GM19397 (cell line): ENCODE data around the gene TROAP.
"Not testable (repeated sequence)": the region's sequence is repeated elsewhere in the genome, so short reads cannot be mapped to it uniquely, and the experiment has no call there.

Experiments used
- ATAC-seq: cut with Tn5 transposase; IDR thresholded peaks from one replicate; pipeline ENCODE4 v1.9.1; 2021; ENCODE audit warnings: mild to moderate bottlenecking, moderate library complexity; ENCODE audit not compliant: unreplicated experiment

The TROAP gene, protein sequence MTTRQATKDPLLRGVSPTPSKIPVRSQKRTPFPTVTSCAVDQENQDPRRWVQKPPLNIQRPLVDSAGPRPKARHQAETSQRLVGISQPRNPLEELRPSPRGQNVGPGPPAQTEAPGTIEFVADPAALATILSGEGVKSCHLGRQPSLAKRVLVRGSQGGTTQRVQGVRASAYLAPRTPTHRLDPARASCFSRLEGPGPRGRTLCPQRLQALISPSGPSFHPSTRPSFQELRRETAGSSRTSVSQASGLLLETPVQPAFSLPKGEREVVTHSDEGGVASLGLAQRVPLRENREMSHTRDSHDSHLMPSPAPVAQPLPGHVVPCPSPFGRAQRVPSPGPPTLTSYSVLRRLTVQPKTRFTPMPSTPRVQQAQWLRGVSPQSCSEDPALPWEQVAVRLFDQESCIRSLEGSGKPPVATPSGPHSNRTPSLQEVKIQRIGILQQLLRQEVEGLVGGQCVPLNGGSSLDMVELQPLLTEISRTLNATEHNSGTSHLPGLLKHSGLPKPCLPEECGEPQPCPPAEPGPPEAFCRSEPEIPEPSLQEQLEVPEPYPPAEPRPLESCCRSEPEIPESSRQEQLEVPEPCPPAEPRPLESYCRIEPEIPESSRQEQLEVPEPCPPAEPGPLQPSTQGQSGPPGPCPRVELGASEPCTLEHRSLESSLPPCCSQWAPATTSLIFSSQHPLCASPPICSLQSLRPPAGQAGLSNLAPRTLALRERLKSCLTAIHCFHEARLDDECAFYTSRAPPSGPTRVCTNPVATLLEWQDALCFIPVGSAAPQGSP

DNA sequence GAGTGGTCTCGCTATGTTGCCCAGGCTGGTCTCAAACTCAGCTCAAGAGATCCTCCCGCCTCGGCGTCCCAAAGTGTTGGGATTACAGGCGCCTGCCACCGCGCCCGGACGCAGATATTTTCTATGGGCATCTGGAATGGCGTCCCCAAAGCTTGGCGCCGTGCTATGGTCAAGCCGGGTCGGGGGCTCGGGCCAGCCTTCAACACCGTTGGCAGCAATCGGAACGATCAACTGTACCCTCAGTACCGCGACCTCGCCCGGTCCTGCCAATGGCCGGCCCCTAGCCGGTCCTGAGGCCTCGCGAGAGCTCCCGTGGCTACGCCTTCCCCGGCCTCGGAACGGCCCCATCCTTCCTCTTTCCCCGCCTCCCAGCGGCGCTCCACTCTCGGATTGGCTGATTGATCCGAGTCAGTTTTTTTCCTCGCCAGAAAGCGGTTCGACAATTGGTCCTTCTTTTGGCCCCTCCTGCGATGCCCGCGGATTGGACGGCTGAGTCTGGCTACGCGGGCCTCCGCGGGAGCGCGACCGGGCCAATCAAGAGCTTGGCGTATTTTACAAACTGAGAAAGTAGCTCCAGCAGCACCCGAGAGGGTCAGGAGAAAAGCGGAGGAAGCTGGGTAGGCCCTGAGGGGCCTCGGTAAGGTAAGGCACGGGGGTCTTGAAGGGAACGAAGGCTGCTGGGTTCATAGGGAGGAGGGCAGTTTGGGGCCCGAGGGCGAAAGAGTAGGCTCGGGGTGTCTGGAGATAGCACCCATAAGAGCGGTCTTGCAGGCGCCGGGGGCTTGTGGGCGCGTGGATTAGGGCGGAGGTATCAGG, at the start of gene TROAP:
TROAP (plus strand) TSS at position 548 of the 816 bp plus-strand sequence. CDS start 354 bp downstream, outside the sequence.
- ATAC-seq, result peak; percentile 99

DNA sequence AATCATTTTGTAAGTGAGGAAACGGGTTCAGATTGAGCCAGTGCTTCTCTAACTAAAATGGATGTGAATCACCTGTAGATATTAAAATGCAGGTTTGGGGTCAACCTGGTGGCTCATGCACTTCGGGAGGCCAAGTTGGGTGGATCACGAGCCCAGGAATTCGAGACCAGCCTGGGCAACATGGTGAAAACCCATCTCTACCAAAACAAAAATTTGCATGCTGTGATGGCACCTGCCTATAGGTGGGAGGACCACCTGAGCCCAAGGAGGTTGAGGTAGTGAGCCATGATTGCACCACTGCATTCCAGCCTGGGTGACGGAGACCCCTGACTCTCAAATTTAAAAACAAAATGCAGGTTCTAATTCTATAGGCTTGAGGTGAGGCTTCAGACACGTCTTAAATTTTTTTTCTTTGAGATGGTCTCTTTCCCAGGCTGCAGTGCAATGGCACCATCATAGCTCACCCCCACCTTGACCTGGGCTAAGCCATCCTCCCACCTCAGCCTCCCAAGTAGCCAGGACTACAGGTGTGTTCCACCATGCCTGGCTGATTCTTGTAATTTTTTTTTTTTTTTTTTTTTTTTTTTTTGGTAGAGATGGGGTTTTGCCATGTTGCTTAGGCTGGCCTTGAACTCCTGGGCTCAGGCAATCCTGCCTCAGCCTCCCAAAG, 49.2 kb upstream of the TROAP start:
- ATAC-seq, result no peak

DNA sequence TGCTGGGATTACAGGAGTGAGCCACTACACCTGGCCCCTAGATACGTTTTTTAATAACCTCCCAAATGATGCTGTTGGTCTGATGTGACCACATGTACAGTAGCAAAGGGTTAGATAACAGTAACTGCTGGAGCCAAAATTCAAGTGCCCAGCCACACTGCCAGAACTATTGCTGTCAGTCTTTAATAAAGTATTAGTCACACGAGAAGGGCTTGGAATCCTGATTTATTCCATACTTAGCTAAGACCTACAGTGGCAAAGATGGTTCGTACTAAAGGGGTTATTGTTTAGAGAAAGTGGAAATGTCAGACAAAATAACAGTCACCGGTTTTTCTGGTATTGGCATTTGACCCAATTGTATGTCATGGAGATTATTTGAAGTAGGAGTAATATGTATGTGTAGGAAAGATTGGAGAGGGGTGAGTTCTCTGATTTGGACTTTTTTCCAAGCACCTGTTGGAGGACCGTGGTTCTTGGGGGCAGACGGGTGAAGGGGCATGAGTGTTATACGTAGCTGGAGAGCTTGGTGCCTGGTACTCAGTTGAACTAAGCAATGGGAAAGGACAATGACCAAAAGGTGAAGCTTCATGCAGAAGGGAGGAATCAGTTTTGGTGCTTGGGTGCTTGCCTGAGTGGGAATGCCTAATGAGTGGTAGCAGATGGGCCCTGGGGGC, 48.5 kb upstream of the TROAP start:
- no peak for ATAC-seq

DNA sequence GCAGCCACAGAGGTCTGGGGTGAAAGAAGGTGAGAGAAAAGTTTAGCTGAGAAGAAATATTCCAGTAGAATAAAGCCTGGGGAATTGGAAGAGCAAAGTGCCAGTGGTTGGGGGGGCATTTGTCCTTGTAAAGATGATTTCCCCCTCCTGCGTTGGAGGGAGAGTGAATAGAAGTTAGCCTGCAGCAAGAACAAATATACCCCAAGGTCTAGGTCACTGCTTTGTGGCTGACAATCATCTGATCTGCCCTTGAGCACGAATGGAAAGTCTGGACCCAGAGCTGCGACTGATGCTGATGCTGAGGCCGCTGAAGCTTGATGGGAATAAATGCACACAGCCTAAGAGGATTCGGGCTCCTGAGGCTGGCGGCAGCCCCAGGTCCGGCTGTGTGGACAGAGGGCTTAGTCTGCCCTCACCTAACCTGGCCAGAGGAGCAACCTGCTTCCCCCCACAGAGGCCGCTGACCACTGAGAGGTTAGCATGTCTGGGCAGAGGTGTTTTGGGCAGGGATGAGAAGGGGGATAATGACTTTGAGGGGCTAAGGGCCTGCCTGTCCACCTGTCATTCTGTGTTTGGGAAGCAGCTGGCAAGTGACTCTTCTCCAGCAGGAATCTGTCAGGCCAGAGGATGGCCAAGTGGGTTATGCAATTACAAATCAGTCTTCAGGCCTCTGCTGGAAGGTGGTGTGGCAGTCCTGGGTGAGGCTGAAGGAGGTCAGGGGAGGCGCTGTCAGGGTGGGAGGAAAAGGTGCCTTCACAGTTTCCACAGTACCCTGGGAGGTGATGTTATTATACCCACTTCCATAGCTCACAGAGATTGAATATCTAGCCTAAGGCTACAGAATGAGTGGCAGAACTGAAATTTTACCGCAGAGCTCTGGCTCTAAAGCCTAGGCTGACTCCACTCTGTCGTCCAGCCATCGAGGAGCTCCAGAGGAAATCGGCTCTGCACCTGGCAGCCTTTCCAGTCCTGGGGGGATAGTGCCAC, 46.5 kb upstream of the TROAP start:
- no peak for ATAC-seq

DNA sequence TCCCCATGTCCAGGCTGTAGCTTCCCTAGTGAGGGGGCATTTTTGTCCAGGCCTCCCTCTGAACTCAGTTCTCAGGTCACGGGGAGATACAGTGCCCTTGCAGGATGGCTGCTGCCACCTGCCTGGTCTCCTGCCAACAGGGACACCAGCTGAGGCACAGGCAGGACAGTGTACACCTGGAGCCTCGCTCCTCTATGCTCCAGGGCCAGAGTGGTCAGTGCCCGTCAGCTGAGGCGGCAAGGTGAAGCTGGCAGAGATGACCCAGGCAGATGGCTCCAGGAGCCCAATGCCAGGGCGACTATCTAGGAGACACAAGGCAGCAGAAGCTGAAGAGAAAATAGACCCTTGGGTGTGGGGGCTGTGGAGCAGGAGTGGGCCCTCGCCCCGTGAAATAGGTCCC, 45.6 kb upstream of the TROAP start:
- no peak for ATAC-seq

DNA sequence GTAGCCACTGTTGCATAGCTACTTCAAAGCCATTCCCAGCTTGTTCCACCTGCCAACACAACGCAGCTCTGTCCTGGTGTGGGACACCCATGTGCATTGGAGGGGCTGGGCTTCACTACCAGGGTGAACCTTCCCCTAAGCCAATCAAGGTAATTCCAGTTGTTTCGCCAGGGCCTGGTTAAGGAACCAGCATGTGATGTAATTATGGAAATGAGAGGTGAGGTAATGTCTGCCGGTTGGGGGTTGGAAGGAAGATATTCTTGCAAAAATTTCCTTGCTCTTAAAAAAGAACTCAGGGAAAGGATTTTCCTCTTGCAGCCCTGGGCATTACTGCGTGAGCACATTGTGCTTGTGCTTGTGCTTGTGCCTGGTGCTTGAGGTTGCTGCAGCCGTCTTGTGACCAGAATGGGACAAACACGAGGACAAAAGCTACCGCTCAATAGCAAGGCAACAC, 43.3 kb upstream of the TROAP start:
- ATAC-seq, result no peak

DNA sequence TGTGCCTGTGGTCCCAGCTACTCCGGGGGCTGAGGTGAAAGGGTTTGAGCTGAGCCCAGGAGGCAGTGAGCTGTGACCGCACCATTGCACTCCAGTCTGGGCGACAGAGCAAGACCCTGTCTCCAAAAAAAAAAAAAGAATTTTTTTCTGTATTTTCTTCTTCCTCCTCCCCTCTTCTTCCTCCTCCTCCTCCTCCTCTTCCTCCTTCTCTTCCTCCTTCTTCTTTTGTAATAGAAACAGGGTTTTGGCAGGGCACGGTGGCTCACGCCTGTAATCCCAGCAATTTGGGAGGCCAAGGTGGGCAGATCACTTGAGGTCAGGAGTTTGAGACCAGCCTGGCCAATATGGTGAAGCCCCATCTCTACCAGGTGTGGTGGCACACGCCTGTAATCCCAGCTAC, 42.5 kb upstream of the TROAP start:
- ATAC-seq, result not testable (repeated sequence)

DNA sequence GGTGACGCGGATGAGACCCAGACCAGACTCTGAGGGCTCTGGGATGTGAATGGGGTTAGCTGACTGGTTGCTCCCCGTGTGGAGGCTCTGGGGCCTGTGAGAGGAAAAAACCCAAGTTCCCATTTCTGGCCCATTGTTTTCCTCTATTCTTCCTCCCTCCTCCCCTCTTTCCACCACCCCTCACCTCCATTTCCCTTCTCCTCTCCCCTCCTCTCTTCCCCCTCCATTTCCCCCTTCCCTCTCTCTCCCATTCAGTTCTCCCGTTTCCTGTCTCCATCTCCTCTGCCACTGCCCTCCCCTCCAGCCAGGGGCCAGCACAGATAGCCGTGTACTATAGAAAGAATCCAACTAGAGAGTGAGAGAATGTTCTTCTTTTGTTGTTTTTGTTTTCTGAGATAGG, 40.8 kb upstream of the TROAP start:
- ATAC-seq, result no peak

DNA sequence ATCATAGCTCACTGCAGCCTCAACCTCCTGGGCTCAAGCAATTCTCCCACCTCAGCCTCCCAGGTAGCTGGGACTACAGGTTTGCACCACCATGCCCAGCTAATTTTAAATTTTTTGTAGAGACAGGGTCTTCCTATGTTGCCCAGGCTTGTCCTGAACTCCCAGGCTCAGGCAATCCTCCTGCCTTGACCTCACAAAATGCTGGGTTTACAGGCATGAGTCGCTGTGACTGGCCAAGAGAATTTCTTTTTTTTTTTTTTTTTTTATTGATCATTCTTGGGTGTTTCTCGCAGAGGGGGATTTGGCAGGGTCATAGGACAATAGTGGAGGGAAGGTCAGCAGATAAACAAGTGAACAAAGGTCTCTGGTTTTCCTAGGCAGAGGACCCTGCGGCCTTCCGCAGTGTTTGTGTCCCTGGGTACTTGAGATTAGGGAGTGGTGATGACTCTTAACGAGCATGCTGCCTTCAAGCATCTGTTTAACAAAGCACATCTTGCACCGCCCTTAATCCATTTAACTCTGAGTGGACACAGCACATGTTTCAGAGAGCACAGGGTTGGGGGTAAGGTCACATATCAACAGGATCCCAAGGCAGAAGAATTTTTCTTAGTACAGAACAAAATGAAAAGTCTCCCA, 40.2 kb upstream of the TROAP start:
- ATAC-seq, result not testable (repeated sequence)

DNA sequence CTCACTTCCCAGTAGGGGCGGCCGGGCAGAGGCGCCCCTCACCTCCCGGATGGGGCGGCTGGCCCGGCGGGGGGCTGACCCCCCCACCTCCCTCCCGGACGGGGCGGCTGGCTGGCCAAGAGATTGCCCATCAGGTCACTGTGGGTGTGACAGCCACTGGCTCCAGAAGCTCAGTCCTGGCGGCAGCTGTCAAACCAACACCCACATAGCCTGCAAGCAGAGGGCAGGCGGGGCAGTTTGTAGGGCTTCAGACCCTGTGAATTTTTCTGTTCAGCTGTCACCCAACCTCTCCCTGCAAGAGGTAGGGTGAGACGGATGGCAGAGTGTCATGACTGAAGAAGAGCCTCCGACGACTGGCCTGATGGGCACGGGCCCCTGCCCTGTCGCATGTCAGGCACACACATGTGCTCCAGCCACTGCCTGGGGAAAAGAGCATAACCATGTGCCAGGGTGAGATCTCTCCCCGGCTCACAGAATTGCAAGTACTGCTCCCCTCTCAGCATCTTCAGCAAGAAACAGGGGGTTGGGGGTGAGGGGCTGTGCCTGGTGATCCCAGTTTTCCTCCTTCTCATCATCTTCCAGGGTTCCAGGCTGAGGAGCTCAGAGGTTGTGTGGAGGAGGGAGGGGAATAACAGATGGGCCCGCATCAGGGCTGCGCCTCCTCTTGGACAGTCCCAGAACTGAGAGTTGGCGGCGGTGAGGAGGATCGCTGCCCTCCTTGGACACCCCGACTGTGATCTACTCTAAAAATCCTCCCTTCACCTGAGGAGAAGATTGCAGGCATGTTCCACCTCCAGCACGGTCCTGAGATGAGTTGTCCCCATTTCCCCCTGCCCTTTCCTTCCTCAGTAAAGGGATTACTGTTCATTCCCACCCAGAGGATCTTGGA, 39.3 kb upstream of the TROAP start:
- no peak for ATAC-seq

DNA sequence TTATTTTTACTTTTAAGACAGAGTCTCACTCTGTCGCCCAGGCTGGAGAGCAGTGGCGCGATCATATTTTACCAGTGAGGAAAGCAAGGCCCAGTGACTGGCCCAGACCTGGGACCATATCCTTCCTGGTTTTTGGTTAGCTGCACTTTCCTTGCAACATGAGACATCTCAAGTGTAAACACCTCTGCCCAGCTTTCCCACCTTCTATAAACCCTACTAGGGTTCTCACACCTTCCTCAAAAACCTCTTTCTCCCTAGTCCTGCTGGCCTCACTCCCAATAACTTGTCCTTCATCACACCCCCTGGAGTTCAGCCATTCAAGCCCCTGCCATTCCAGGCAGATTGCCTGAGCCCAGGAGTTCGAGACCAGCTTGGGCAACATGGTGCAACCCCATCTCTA, 38.4 kb upstream of the TROAP start:
- no peak for ATAC-seq

DNA sequence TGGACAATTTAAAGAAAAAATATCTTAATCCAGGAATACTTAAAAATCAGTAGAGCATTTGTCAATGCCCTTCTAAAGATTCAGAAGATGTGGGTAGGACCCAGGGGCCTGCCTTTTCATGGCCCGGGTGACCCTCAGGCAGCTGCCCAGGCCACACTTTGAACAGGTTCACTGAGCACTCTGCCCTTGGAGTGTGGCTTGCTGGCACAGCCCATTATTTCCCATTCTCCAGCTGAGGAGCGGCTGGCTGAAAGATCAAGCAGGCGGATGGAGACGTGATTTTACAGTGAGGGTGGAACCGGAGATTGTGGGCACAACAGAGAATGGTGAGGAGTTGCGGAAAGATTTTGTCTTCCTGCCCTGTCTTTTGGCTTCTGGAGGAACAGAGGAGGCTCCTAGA, 35.2 kb upstream of the TROAP start:
- no peak for ATAC-seq

DNA sequence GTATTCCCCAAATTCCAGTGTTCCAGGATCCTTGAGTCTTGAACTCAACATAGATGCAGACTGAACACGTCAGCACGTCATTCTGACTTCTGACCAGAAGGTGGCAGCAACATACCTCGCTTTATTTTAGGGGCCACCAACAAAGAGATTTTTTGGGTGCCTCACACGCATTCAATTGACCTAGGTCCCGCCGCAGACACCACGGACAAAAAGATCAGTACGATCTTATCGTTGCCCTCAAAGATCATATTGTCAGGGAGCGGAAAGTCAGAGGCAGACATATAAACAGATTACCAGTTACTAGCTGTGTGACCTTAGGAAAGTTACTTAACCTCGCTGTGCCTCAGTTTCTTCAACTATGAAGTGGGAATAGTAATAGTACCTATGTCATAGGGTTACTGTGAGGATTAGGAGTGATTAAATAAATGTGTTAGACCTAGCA, 34.6 kb upstream of the TROAP start:
- no peak for ATAC-seq

DNA sequence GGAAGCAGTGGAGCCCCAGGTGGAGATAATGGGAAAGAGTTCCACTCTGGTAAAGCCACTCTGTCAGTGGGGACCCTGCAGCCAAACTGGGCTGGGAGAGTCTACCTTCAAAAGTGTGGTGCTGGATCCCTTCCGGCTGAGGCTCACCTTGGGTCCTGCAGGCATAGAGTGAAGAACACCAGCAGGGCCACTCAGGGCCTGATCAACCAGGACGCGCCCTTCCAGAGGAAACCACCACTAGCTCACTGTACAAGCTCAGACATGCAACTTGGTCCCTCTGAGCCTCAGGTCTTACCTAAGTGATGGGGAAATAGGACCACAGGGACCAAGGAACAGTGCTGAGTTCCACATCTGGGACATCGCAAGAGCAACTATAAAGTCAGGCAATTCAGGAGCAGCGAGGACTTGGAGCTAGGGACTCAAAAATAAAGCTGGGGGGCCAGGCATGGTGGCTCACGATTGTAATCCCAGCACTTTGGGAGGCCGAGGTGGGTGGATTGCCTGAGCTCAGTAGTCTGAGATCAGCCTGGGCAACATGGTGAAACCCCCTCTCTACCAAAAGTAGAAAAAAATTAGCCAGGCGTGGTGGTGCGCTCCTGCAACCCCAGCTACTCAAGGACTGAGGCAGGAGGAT, 34.0 kb upstream of the TROAP start:
- no peak for ATAC-seq

DNA sequence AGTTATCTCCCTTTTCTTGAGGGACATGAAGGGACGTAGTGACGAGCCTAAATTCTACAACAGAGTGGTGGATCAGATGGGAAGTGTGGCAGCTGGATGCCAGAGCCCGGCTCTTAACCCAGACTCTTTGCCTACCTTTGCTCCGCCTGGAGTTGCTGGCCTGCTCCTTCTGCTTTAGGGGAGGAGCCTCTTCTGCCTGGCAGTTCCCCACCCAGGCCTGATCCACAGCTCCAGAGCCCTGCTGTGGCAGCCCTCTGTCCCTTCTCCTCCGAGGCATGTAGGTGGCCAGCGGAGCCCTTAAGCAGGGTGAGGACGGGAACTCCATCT, 30.4 kb upstream of the TROAP start:
- no peak for ATAC-seq

DNA sequence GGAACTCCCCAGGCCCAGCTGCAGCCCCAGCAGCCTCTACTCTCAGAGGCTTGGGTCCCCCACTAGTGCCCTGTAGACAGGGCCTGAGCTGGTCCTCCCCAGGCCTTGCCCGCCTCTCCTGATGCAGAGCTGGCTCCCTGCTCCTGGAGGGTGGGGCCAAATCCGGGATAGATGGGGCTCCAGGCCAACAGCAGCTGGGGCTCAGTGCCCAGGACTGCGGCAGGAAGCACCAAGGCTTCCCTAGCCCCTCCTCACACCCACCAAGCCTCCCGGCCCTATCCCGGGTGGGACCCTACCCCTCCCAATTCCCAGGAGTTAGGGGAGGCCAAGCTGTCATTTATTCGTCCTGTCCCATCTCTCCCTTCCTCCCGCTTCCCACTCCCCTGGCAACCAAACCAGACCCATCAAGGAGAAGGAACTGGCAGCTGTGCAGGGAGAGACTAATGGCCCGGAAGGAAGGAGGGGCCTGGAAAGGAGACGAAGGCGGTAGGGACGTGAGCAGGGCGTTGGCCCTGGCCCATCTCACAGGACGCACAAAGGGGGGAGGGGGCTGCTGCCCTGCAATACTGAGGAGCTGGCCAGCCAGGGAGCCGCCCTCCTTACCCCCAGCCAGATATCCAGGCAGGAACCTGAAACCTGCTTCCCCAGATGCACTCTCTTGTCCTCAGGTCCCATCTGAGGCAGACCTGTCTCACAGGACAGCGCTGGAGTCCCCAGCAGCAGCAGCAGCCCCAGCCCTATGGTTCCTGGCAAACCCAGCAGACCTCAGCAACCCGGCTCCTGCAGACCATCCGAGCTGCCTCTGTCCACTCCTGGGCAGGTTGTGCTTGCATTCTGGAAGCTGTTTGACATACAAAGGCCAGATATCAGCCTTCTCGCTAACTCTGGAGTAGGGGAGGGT, 29.7 kb upstream of the TROAP start:
- no peak for ATAC-seq
